Head of caudate nucleus (tissue), 42 donors: ENCODE measurements around the gene CAMK1G.

Source experiments
- DNase-seq, 42 donors: peaks; one replicate each; pipeline versions ENCODE4 v3.0.0 to v3.0.0-alpha.2; 2020 to 2021; ENCODE audit warnings: mixed read lengths in 7 of 42
- intact Hi-C: fragments of 100-400 bp; cut with DNase I; formaldehyde crosslinking; loops from one replicate; pipeline ENCODE4 v1.15.0; 2022

Gene CAMK1G

DNA sequence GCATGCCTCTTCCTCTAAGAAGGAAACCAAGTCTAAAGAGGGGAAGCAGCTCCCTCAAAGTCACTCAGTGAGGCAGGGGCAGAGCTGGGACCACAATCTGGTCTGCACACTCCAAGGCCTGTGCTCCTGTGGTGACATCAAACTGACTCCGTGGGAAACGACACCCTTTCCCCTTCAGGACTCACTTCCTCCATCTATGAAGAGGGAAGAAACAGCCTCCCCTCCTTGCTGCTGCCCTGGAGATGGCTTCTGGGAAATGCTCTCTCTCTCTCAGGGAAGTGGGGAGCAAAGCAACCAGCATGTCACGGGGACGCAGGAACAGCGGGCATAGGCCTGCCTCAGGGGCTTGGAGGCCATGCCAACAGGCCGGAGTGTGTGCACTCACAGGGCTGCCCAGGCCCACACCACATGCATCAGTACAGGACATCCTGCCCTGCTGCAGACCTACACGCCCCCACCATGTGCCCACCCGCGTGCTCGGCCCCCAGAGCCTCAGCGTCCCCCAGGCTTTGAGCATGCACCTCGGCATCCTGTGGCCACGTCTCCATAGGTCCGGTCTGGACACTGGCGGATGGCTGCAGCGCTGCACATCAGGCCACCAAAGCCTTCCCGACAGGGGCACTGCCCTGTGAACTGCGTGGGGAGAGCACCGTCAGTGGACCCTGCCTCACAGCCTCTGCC, 43.0 kb downstream of the CAMK1G start:
- intact Hi-C loops = loop anchor here (2.0 to 5.0 kb wide), 2 partner anchors 26 to 49 kb away; no protein-coding TSS in a partner anchor
- DNase-seq = no peak

DNA sequence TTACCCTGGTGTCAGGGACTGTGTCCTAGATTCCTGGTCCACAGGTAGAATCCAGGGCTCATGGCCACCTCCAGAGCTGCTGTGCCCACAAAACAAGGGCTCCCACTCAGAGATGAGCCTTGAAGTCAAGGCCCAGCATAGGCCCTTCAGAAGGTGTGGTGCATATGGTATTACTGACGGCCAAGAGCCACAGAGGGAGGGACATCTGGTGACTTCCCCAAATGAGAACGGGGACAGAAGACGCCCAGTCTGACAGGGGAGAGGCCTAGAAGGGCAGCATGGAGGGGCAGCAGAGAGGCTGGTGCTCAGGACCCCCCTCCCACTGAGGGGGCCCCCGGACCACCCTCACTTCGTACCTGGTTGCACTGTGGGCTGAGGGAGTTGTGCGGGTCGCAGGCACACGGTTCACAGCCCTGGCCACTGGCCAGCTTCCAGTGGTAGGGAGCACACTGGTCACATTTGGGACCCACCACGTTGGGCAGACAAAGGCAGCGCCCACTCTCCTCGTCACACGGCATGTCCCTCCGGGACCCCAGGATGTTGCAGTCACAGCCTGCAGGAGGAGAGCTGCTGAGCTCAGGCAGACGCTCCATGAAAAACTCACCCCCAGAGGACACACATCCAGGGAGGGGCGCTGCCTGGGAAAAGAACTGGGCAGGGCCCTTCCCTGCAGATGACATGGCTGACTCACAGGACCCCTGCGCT, 43.7 kb downstream of the CAMK1G start:
- peak in 1 of 42 donors; percentile 18 for DNase-seq
- intact Hi-C loops = loop anchor here (2.0 to 5.0 kb wide), 2 partner anchors 26 to 50 kb away; no protein-coding TSS in a partner anchor

DNA sequence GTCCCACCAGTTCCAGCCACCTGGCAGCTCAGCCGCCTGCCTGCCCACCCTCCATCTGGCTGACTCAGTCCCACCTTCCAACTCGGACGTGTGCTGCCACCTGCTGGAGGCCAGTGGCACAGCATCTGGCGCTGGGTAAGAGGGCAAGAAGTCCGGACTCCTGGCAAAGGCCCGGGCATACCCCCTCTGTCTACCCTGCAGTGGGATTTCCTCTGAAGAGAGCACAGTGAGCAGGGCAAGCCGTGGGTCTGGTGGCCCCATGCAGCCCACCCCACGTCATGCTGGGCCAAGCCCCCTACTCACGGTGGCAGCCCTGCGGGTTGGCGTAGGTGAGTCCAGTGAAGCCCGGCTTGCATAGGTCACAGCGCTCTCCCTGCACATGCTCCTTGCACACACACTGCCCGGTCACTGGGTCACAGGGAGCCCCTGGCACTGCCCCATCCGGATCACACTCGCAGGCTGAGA, 44.2 kb downstream of the CAMK1G start:
- peak; percentile 65 to 95 (median 88) for DNase-seq
- intact Hi-C loops = loop anchor here (2.0 to 5.0 kb wide), 2 partner anchors 27 to 50 kb away; no protein-coding TSS in a partner anchor

DNA sequence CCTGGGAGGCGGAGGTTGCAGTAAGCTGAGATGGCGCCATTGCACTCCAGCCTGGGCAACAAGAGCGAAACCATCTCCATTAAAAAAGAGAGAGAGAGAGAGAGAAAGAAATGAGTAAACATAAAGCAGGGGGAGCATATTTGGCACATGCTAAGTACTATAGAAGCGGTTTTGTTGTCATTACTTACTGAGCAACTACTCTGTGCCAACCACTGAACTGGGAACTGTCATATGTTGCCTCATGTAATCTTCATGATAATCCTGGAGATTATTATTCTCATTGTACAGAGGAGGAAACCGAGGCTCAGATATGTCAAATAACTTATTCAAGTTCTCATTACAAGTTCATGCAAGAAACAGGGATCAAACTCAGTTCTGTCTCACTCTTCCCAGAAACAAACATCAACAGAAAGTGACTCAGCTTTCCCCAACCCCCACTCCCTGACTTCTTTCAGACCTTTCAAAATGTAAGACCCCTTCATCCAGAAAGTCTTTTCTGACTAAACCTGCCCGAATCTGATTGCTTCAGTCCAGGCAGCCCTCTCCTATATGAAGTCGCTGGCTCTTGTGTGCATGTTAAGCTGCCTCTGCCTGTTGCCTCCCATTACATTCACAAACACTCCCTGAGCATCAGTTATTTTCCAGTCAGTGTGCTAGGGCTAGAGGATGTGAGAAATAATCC, 45.2 kb downstream of the CAMK1G start:
- intact Hi-C loops = loop anchor here (5.0 kb wide), 1 partner anchor 51 kb away; no protein-coding TSS in a partner anchor

DNA sequence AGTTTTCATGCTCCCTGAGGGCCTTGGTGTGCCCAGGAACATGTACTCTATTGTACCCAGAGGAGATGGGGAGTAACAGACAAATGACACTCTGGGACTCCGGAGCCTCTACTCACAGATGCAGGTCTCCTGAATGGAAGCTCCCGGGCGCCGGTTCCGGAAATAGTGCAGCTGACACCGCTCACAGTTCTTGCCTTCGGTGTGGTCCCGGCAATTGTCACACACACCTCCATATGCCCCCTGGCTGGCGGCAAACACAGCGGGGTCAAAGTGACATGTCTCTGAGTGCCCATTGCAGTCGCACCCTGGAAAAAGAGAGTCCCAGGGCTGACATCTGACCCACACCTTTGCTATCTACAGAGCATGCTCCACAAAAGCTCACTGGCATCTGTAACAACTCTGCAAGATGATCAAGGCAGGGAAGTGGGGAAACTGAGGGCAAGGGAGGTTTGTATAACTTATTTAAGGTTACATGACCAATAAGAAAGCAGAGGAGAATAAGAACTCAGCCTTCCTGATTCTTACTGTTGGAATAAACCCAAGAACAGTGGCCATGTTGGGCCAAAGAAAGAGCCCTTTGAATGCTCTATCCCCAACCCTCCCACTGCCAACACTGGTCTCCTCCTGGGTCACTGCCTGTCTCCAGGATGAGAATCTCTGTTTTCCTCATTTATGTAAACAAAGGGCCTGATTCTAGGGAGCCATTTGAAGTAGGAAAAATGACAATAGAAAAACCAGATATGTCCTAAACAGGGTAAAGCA, 46.3 kb downstream of the CAMK1G start:
- intact Hi-C loops = loop anchor here (5.0 kb wide), 1 partner anchor 53 kb away; no protein-coding TSS in a partner anchor
- DNase-seq = peak in 25 of 42 donors; percentile 19 to 80 (median 60)

More for the DNA sequence above, 45.2 kb downstream of the CAMK1G start:
- DNase-seq = no peak

DNA sequence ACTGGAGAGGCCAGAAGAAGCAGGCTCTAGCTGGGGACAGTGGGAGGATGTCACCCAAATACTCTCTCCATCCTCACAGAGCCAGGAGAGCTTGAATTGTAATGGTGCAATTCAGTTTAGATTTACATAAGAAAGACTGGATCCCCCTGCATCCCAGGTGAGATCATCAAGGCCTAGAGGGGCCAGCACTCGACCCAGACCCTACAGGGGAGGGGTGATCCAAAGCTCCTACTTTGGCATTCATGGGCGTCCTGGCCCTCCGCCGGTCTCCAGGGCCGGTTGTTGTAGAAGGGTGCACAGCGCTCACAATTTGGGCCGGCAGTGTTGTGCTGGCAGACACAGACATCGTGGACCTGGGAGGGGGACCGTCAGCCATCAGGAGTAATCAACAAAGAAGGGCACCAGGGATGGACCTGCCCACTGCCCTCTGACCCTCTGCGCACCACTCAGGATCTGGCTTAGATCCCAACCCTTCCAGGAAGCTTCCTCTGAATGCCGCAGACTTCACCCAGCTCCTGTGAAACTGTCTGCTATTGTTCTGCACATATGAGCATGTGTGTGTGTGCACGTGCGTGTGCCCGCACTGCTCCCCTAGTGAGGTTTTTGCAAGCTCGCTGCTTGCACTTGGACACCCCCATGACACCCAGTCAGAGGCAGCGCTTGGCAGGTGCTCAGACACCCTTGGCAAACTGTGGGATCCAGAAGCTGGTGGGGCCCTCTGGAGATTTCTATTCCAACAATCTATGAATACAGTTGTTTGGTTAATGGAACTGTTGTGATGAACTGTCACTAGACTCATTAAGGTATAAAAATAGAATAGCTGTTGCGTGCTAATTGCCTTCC, 47.1 kb downstream of the CAMK1G start:
- intact Hi-C loops = no loop called here
- peak in 2 of 42 donors; percentile 21 to 41 for DNase-seq

DNA sequence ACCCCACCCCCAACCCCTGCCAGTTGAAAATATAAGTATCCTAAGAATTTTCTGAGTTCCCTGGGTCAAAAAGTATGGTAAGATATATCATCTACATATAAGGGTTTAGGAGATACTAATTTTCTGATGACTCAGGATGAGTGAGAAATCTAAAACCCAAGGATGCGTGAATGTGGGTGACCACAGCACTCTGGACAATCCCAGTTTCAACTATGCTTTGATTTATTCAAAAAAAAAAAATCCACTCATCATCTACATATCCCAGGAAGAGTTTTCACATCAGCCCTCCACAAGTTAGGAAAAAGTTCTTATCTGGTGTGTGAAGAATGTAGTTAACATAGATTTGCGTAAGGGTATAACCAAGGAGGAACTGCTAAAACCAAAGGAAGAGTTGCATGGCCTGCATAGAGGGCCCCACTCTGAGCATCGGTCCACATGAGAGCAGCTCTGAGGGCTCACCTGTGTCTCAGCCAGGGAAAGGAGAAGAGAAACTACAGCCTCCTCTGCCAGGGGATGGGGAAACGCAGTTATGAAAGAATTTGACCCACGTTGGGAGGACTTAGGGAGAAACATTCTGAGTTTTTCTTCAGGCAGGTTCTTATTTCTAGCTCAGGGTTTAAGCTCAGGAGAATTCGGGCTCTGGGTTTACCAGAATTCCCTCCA, 50.0 kb downstream of the CAMK1G start:
- intact Hi-C loops = no loop called here

DNA sequence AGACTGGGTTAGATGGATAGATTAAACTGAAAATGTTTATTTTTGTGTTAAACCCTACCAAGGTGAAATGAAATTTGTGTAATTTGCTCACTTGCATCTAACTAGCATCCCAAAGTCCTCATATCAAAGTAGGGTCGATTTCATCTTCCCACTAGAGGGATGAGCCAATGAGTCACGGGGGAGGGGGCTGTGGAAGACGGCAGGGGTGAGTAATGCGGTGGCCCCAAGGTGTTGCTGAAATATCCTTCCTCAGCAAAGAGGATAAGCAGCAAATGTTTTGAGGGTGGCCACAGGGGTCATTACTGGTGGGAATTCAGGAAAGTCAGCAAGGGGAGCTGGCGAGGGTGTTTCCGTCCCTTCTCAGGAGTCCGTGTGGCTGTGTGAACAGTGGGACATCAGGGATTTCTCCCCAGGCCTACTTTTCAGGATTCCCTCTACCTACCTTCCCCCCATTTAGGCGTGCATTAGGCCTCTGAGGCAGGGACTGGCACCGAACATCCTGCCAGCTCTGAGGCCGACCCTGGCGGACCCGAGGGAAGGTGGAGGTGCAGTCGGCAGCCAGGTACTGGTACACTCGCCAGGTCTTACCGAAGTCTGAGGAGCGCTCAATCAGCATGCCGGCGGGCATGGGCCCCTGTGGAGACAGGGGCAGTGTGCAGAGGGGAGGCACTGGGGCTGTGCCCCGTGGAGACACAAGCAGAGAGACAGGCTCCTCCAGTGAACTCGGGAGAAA, 50.7 kb downstream of the CAMK1G start:
- intact Hi-C loops = no loop called here
- DNase-seq = no peak

More for the DNA sequence above, 50.0 kb downstream of the CAMK1G start:
- no peak for DNase-seq

DNA sequence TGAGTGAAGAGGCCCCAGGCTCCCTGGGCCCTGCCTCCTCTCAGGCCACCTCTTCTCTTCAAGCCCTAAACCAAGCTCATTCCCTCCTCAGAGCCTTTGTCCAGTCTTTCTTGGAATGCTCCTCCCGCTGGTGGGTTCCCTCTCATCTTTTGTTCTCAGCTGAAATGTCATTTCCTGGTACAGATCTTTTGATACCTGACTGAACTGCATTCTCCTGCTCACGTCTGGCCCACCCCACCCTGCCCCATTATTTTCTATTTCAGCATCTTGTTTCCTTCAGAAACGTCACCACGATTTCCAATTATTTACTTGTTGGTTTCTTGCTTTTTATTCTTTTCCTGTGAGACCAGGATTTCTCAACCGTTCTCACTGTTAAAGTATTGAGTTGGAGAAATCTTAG, 52.3 kb downstream of the CAMK1G start:
- DNase-seq = no peak
- intact Hi-C loops = no loop called here

DNA sequence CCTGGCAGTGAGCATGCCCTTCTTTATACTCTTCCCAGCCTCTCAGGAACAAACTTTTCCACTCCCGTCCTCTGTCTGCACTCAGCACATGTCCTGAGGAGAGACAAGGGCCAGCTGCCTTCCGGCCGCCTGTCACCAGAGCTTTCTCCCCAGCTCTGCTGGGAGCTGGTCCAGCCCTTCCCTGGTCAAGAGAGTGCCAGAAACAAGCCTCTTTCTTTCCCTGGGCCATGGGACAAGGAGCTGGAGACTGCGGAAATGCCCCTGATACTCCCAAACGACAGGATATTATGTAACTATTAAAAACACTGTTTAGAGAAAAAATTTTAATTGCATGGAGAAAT, 58.3 kb downstream of the CAMK1G start:
- peak; percentile 51 to 93 (median 84) for DNase-seq
- intact Hi-C loops = loop anchor here (5.0 kb wide), 1 partner anchor 50 kb away; no protein-coding TSS in a partner anchor

DNA sequence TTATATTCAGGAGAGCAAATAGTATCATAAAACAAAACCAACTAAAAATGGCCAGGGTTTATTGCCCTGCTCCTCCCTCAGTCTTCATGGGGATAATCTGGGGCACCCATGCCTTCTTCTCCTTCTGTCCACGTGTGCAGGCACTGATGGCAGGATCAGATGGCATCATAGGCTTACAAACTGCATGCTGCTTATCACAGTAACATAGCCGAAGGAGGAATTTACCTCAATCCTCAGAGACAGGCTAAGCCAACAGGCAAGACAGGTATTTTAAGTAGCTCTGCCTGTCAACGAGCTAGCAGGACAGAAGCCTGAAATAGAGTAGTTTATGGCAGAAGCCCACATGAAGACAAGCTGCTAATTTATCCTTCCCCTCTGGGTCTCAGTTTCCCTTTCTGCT, 59.3 kb downstream of the CAMK1G start:
- DNase-seq = no peak
- intact Hi-C loops = loop anchor here (5.0 kb wide), 1 partner anchor 49 kb away; no protein-coding TSS in a partner anchor

DNA sequence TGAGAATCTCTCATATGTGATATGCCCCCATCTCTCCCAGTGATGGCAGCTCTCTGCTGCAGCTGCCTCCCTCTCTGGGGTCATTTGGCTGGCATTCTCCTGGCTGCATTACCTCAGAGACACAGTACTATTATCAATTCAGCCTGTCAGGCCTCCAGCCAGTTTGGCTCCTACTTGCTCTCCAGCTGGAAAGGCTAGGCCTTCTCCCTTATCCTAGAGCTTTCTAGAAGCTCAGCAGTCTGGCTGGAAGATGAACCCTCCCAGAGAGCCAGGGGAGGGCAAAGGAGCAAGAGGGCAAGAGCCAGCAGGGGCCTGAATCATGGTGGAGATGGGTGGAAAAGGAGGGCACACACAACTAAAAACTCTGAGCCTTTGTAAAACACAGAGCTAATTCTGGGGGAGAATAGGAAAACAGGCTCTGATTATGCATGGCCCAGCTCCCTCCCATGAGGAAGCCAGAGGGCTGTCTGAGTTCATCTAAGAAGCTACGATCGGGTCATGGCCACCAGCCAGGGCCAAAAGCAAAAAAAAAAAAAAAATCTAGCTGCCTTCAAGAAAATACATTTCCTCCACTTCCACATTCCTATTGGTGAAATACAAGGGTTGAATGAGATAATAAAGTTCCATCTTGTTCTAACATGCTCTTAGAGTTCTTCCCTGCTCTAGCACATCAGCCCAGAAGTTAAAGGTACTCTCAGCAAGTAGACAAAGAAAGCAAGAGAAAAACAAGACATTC, 59.9 kb downstream of the CAMK1G start:
- intact Hi-C loops = loop anchor here (5.0 kb wide), 1 partner anchor 49 kb away; no protein-coding TSS in a partner anchor
- peak; percentile 56 to 95 (median 80) for DNase-seq

DNA sequence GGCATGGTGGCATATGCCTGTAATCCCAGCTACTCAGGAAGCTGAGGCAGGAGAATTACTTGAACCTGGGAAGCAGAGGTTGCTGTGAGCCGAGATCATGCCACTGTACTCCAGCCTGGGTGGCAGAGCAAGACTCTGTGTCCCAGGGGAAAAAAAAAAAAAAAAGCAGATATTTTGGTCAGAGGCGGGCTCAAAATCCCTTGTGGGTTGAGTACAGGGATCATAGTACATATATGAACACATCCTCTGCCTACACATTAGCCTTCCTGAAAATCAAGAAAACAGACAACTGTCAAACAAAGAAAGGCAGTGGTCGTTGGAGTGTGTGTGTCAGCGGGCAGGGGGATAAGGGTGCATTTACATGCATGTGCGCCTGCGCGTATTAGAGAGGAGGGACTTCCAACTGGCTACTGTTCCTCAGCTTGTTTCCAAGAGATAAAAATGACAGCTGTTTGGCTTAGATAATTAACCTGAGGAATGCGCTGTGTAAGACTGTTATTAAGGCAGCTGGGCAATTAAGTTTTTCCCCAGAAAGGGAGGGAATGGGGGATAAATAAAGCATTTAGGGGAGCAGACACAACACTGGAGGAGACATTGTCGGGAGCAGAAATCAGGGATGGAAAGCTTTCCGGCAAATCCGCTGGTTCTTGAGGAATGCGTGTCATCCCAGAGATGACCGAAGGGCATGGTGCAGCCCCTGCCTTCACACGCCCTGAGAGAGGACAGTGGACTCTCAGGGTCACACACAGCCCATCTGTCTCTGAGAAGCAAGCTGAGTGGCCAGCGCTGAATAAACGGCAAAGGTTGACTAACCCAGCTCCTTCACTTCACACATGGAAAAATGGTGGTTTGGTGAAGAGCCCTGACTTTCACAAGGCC, 62.3 kb downstream of the CAMK1G start:
- DNase-seq = no peak

DNA sequence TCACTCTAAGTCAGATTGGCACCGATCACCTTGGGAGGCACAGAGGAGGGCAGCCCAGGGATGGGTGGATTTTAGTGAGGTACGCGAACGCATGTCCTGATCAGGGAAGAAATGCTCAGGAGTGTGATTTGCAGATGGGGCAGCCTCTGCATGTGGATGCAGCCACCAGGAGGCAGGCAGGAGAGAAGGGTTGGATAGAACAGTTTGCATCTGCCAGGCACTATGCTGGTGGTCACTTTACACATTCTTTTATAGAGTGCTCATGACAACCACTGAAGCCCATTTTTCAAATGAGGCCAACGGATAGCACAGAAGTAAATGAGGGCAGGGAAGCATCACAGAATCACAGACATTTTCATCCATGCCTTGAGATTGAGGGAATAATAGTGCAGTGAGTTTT, 63.0 kb downstream of the CAMK1G start:
- intact Hi-C loops = no loop called here
- DNase-seq = no peak

More for the DNA sequence above, 62.3 kb downstream of the CAMK1G start:
- intact Hi-C loops = no loop called here

DNA sequence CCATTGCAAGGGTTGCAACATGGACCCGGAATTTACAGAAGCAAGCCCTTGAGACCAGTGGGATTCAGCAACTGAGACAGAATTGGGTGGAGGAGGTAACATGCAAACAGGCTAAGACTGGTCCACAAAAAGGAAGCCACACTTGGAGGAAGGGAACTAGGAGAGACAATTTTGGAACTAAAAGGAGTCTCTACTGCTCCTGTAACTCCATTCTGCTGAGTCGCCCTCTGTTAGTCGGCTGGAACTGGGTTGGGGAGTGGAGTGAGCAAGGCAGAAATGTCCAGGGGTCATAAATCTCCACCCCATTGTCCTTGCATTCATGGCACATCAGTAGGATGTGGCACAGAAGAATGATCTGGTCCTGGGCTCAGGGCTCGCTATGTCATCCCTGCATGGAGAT, 63.6 kb downstream of the CAMK1G start:
- no peak for DNase-seq
- intact Hi-C loops = no loop called here
